ENCODE measurements around the gene CSF3. TPM values are rescaled to one million over a fixed set of nuclear protein-coding genes. Genes with fewer than 3 reads are reported as not detected.

CSF3 gene
- total RNA-seq, 1 donor from 2014 or later: 1.2 TPM

- intact Hi-C loops (cut with DNase I): no loop called here
- DNase-seq (peak; percentile 87), ATAC-seq (peak; percentile 55)
- Histone ChIP-seq H3K4me3 (no peak overlapping the region), H3K36me3 (peaks cover 58% of the 10 kb centered on the region), H3K27me3 (no peaks in the 10 kb centered on the region), H3K9me3 (no peaks in the 10 kb centered on the region), H3K4me1 (peaks cover 60% of the 10 kb centered on the region), H3K27ac (peak overlapping the region; percentile 58)
- no peak for TF ChIP-seq CTCF (IDR thresholded peaks at IDR 0.05)
Observed at GRCh38 chr17:40023590-40024292, 8.5 kb downstream of the CSF3 start.

GRCh38 chr17:40024901-40025300 lies 9.7 kb downstream of the CSF3 start:
- Histone ChIP-seq H3K27ac (no peak overlapping the region), H3K27me3 (no peaks in the 10 kb centered on the region), H3K4me1 (peaks cover 59% of the 10 kb centered on the region), H3K9me3 (no peaks in the 10 kb centered on the region), H3K36me3 (peaks cover 62% of the 10 kb centered on the region), H3K4me3 (no peak overlapping the region)
- intact Hi-C loops (cut with DNase I): no loop called here
- TF ChIP-seq CTCF (IDR thresholded peaks at IDR 0.05): no peak
- ATAC-seq (no peak), DNase-seq (no peak)

GRCh38 chr17:40025559-40025958 lies 10.3 kb downstream of the CSF3 start:
- H3K36me3 ChIP-seq: peaks cover 65% of the 10 kb centered on the region
- peak overlapping the region; percentile 59 for H3K27ac ChIP-seq
- intact Hi-C loops (cut with DNase I): no loop called here

GRCh38 chr17:40025991-40026815 lies 11.0 kb downstream of the CSF3 start:
- intact Hi-C loops (cut with DNase I): no loop called here
- H3K36me3 ChIP-seq: peaks cover 72% of the 10 kb centered on the region
- H3K4me3 ChIP-seq: no peak overlapping the region
- peaks cover 55% of the 10 kb centered on the region for H3K4me1 ChIP-seq
- H3K27ac ChIP-seq: peak overlapping the region; percentile 59
- H3K27me3 ChIP-seq: no peaks in the 10 kb centered on the region
- ATAC-seq (no peak), DNase-seq (no peak)
- TF ChIP-seq CTCF (IDR thresholded peaks at IDR 0.05): no peak
- H3K9me3 ChIP-seq: no peaks in the 10 kb centered on the region

More at GRCh38 chr17:40025559-40025958, 10.3 kb downstream of the CSF3 start:
- Histone ChIP-seq H3K27me3 (no peaks in the 10 kb centered on the region), H3K4me1 (peaks cover 59% of the 10 kb centered on the region), H3K9me3 (no peaks in the 10 kb centered on the region), H3K4me3 (no peak overlapping the region)
- DNase-seq: no peak
- TF ChIP-seq CTCF (IDR thresholded peaks at IDR 0.05): no peak
- peak; percentile 35 for ATAC-seq

GRCh38 chr17:40026816-40027613 lies 11.8 kb downstream of the CSF3 start:
- H3K9me3 ChIP-seq: no peaks in the 10 kb centered on the region
- peak; percentile 95 for TF ChIP-seq CTCF (IDR thresholded peaks at IDR 0.05)
- no peak overlapping the region for H3K27ac ChIP-seq
- H3K4me1 ChIP-seq: peaks cover 47% of the 10 kb centered on the region
- DNase-seq (peak; percentile 86), ATAC-seq (peak; percentile 90)
- no peaks in the 10 kb centered on the region for H3K27me3 ChIP-seq
- no peak overlapping the region for H3K4me3 ChIP-seq
- intact Hi-C loops (cut with DNase I): no loop called here
- H3K36me3 ChIP-seq: peaks cover 73% of the 10 kb centered on the region

Measured in upper lobe of right lung (tissue), 1 donor.